ENCODE measurements around the gene USP28.
"Not testable (repeated sequence)": the region's sequence is repeated elsewhere in the genome, so short reads cannot be mapped to it uniquely, and the experiment has no call there.

USP28 gene

GRCh38 chr11:113829751-113830150 is 45.6 kb downstream of the USP28 start:
- no peak for DNase-seq

- no peak for DNase-seq
Observed at GRCh38 chr11:113828191-113828590, 47.2 kb downstream of the USP28 start.

GRCh38 chr11:113827477-113827876 is 47.9 kb downstream of the USP28 start:
- no peak for DNase-seq

GRCh38 chr11:113818426-113818825 is 56.9 kb downstream of the USP28 start:
- DNase-seq, result no peak

- no peak for DNase-seq
Observed at GRCh38 chr11:113817626-113818025, 57.7 kb downstream of the USP28 start.

- no peak for DNase-seq
Observed at GRCh38 chr11:113817162-113817561, 58.2 kb downstream of the USP28 start.

- DNase-seq, result no peak
Observed at GRCh38 chr11:113814181-113814580, 61.2 kb downstream of the USP28 start.

GRCh38 chr11:113808931-113809330 is 66.4 kb downstream of the USP28 start:
- no peak for DNase-seq

GRCh38 chr11:113806406-113806805 is 69.0 kb downstream of the USP28 start:
- no peak for DNase-seq

GRCh38 chr11:113805640-113806039 is 69.7 kb downstream of the USP28 start:
- no peak for DNase-seq

- DNase-seq, result no peak
Observed at GRCh38 chr11:113802621-113803020, 72.8 kb downstream of the USP28 start.

GRCh38 chr11:113796663-113797259 is 78.6 kb downstream of the USP28 start:
- no peak for DNase-seq

GRCh38 chr11:113789675-113790320 is 85.6 kb downstream of the USP28 start:
- no peak for DNase-seq

- DNase-seq, result not testable (repeated sequence)
Observed at GRCh38 chr11:113789016-113789415, 86.4 kb downstream of the USP28 start.

- no peak for DNase-seq
Observed at GRCh38 chr11:113782134-113782533, 93.2 kb downstream of the USP28 start.

- no peak for DNase-seq
Observed at GRCh38 chr11:113781682-113782081, 93.7 kb downstream of the USP28 start.

- no peak for DNase-seq
Observed at GRCh38 chr11:113779496-113779895, 95.9 kb downstream of the USP28 start, which contains the start of gene CLDN25. CLDN25 (plus strand) TSS chr11:113779796; CDS start chr11:113779796, 0 bp downstream.

GRCh38 chr11:113778111-113778910 is 97.1 kb downstream of the USP28 start:
- DNase-seq, result no peak

- DNase-seq, result no peak
Observed at GRCh38 chr11:113774174-113774503, 101.2 kb downstream of the USP28 start.

GRCh38 chr11:113773416-113774173 is 101.8 kb downstream of the USP28 start, which contains the start of gene ZW10:
ZW10 (minus strand) TSS chr11:113773692; CDS start chr11:113773666, 26 bp downstream.
- DNase-seq, result peak; percentile 91

GRCh38 chr11:113773092-113773415 is 102.3 kb downstream of the USP28 start:
- no peak for DNase-seq

GRCh38 chr11:113771964-113772363 is 103.4 kb downstream of the USP28 start:
- no peak for DNase-seq

GRCh38 chr11:113764527-113765219 is 110.7 kb downstream of the USP28 start:
- no peak for DNase-seq

Measured in stimulated activated CD4-positive, alpha-beta T cell treated with anti-CD3 and anti-CD28 coated beads, Interleukin-12 subunit alpha, Interleukin-12 subunit beta, amount 100 ng/mL, for 4 hours (primary cell).